HG03039 (cell line): ENCODE results near the gene CHD1L.
"Not testable (repeated sequence)": the region's sequence is repeated elsewhere in the genome, so short reads cannot be mapped to it uniquely, and the experiment has no call there.

ENCODE experiments used
- ATAC-seq: cut with Tn5 transposase; IDR thresholded peaks from one replicate; pipeline ENCODE4 v1.9.1; 2021; ENCODE audit warnings: mild to moderate bottlenecking, moderate library complexity; ENCODE audit not compliant: unreplicated experiment

Gene CHD1L

DNA sequence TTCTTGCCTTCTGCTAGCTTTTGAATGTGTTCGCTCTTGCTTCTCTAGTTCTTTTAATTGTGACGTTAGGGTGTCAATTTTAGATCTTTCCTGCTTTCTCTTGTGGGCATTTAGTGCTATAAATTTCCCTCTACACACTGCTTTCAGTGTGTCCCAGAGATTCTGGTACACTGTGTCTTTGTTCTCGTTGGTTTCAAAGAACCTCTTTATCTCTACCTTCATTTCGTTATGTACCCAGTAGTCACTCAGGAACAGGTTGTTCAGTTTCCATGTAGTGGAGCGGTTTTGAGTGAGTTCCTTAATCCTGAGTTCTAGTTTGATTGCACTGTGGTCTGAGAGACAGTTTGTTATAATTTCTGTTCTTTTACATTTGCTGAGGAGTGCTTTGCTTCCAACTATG, 11.5 kb upstream of the CHD1L start:
- ATAC-seq, result not testable (repeated sequence)

DNA sequence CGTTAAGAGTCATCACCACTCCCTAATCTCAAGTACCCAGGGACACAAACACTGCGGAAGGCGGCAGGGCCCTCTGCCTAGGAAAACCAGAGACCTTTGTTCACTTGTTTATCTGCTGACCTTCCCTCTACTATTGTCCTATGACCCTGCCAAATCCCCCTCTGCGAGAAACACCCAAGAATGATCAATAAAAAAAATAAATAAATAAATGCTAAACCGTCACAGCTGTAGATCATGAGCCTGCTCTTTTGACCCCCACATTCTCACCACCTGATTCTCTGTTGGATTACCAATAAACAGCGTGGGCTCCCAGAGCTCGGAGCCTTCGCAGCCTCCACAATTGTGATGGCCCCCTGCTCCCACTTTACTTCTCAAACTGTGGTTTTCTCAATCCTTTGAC, 8.6 kb upstream of the CHD1L start:
- ATAC-seq, result not testable (repeated sequence)

DNA sequence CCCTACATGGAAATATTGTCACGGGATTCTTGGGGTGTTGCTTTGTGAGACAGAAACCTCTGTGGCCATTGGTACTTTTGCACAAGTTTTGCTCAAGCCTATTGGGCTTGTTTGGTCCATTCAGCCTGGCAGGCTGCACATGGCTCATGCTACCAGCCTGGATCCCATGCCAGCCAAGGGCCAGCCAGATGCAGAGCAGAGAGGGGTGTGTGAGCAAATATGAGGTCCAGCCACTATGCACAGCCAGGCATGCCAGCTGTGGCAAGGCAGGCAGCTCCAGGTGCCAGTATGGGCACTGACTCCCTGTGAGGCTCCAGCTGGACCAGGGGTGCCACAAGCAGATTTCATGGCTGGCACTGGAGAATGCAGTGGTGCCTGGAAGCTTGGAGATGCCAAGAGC, 6.7 kb upstream of the CHD1L start:
- ATAC-seq, result no peak

DNA sequence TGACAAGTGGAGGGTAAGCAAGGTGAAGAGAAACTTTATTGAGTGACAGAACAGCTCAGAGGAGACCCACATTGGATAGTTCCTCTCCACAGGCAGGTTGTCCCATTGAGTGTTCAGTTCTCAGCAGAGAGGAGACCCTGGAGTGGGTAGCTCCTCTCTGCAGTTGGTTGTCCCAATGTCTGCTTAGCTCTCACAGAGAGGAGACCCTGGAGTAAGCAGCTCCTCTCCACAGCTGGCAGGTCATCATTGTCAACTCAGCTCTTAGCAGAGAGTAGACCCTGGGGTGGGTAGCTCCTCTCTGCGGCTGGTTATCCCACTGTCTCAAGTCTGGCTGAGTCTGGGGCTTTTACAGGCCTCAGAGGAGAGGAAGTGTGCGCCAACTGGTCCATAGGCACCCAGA, 6.0 kb upstream of the CHD1L start:
- ATAC-seq, result no peak

DNA sequence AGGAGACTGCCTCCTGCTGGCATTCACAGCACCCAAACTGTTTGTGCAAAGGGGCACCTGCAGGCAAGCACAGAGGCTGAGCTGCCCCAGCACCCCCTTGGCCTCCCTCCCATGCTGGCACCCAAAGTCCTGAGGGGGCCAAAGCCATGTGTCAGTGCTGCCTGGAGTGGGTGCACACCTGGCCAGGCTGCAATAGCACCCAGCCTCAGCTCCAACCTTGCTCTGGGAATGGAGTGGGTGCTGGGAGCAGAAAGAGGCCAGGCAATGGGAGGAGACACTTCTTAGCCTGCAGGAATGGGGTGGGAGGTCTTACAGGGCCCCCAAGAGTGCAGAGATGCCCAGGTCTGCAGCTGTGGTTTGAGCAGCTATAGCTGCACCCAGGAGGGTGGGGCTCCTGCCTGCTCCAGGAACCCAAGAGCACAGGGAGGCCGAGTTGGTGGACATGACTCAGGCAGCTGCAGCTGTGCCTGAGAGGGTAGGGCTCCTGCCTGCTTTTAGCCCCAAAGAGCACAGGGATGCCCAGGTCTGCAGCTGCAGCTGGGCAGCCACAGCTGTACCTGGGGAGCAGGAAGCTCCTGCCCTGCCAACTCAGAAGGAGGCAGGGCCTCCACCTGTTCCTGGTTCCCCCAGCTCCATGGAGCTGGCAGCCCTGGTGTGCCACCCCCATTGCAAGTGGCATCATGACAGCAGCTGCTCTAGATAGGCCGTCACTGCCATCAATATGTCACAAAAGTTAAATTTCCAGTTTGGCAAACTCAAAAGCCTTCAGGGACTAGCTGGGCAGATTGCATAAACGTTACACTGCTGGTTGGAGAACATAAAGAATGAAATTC, 5.3 kb upstream of the CHD1L start:
- no peak for ATAC-seq

DNA sequence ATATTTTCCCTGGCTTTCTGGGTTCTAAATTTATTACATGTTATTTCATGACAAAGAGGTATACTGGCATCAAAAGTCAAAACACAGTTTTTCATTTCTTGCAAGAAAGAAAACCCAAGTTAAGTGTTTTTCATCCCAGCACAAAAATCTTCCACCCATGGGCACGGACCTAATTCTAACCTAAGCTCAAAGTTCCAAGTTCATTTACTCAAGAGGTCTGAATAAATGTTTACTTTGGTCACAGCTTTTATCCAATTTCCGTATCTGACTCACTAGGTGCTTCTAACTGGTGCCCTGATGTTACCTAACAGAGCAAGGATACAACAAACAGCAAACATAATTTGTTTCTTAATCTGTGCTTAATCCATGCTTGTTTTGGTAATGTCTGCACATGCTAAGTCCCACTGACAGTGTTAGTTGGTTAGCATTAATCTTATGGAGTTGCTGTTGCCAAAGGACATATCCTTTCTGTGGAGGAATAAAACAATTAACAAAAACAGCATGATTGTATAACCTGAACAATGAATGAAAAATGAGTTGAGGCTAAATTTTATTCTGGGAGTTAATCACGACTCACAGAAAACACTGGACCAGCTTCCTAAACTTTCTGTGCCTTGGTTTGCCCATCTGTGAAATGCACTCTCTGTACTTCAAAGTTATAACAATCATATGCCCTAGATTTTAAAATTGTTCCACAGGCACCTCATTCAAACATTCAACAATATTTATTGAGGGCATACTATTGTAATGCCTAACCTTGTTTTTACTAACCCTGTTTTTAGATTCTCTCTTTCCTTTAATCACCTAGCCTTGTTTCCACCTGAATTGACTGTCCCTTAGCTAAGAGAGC, 4.2 kb upstream of the CHD1L start:
- ATAC-seq, result no peak

DNA sequence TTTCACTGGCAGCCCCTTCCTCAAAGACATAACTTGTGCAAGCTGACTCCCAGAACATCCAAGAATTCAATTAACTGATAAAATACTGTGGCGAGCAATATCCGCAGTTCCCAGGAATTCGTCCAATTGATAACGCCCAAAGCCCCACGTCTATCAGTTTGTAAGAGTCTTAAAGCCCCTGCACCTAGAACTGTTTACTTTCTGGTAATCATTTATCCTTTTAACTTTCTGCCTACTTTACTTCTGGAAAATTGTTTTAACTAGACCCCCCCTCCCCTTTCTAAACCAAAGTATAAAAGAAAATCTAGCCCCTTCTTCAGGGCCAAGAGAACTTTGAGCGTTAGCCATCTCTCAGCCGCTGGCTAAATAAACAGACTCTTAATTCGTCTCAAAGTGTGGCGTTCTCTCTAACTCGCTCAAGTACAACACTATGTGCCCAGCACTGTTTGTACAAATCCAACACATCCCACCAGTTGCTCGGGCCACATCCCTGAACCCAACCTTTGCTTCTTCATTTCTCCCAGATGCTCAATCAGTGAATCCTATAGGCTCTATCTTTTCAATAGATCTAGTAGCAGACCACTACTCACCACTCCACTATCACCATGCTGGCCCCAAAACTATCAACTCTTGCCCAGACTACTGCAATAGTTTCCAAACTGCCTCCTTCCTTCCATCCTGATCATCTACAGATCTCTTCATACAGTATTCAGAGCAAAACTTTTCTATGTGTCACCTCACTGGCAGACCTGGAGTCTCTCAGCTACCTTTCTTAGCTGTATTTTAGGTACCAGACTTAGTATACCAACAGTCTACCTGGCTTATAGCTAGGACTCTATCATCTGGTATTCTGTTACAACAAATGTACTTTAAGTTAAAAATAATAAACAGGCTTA, 3.3 kb upstream of the CHD1L start:
- no peak for ATAC-seq

DNA sequence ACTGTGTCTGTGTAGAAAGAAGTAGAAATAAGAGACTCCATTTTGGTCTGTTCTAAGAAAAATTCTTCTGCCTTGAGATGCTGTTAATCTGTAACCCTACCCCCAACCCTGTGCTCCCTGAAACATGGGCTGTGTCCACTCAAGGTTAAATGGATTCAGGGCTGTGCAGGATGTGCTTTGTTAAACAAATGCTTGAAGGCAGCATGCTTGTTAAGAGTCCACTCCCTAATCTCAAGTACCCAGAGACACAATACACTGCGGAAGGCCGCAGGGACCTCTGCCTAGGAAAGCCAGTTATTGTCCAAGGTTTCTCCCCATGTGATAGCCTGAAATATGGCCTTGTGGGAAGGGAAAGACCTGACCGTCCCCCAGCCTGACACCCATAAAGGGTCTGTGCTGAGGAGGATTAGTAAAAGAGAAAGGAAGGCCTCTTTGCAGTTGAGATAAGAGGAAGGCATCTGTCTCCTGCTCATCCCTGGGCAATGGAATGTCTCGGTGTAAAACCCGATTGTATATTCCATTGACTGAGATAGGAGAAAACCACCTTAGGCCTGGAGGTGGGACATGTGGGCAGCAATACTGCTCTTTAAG, 2.3 kb upstream of the CHD1L start:
- not testable (repeated sequence) for ATAC-seq

DNA sequence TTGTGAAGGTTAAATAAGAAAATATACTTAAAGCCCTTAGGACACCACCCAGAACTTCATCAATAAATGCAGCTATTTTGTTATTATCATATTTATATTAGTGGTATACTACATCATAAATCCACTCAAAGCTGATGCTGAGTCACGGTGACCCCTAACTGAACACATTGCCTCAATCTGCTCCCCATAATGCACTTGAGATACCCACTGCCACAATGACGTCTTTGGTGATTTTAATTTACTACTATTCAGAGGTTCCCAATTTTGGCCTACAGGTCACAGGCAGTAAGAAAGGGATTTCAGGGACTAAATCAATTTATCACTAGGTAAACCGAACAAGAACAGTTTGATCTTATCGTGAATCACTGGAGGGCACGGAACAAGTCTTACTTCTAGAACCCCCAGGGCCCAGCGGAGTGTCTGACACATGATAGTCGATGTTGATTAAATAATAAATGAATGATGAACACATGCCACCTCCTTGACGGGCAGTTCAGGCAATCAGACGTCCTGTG, 493 bp upstream of the CHD1L start:
- no peak for ATAC-seq

DNA sequence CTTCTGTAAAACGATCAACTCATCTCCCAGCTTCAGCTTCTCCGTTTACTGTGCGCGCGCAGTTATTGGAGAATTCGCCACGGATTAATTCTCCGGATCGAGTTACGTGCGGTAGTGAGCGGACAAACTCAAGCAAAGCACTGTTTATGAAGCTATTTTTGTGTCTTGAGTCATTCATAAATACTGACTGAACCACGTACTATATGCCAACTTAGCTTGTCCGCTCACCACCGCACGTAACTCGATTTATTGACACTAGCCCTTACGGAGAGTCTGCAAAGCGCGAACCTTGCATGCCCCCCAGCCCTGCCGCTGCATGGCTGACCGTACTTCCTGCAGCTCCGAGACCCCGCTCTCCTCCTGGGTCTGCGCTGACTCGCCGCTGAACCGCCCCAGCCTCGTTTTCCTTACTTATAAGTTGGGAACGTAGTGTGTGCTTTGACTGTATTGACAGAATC, 773 bp downstream of the CHD1L start:
- ATAC-seq, result no peak

DNA sequence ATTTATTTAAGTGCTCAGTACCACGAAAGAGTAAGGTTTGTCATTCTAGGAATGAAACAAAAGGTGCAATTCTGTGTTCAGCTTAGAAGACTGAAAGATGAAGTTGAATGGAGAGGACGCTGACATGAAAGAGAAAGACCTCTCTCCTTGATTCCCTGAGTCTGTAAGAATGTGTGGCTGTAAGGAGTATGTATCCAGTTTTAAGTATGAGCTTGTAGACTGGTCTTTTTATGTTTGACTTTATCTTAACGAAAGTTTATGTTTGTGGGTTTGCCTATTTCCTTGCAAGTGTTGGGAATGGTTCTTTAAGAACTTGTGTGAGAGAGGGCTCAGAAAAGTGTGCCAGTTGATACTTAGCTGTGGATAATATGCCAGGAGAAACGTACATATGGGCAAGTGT, 1.4 kb downstream of the CHD1L start:
- no peak for ATAC-seq

DNA sequence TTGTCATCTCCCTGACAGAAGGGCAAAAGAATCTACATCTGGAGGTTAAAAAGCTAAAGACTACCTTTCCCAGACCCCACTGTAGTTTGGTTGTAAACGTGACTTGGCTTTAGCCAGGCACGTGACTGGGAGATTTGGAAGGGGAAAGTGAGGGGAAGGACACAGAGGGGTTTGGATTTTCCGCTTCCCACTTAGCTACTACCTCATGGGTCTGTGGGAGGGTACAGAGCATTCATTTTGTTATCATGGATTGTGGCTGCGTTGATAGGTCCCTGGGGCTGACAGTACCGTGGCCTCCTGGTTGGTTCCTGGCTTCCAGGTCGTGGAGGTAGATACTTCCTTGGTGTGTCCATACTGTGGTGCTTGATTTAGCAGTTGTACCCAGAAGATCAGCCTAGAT, 2.6 kb downstream of the CHD1L start:
- no peak for ATAC-seq

DNA sequence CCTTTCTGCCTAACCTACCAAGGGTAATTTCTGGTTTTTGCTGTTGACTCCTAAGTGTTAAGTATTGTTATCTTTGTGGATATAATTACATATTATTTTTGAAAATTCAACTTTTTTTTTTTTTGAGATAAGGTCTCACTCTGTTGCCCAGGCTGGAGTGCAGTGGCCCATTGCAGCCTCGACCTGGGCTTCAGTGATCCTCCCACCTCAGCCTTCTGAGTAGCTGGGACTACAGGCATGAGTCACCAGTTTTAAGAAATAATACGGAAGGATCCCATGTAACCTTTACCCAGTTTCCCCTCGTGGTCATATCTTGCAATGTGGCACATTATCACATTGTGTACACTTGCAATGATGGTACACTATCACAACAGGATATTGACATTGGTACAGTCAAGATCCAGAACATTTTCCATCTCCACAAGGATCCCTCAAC, 3.1 kb downstream of the CHD1L start:
- no peak for ATAC-seq

DNA sequence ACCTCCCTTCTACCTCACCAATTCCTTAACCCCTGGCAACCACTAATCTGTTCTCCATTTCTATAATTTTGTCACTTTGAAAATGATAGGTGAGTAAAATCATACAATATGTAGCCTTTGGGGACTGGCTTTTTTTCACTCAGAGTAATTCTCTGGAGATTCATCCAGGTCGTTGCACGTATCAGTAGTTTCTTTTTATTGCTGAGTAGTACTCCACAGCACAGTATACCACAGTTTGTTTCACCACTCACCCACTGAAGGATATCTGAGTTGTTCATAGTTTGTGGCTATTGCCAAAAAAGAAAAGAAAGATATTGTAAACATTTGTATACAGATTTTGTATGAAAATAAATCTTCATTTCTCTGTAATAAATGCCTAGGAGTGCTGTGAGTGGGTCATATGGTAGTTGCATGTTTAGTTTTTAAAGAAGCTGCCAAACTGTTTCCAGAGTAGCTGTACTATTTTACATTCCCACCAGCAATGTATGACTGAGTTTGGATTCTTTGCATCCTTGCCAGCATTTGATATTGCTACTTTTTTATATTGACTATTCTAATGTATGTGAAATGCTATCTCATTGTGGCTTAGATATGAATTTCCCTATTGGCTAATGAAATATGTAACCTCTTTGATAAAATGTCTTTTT, 3.7 kb downstream of the CHD1L start:
- no peak for ATAC-seq

DNA sequence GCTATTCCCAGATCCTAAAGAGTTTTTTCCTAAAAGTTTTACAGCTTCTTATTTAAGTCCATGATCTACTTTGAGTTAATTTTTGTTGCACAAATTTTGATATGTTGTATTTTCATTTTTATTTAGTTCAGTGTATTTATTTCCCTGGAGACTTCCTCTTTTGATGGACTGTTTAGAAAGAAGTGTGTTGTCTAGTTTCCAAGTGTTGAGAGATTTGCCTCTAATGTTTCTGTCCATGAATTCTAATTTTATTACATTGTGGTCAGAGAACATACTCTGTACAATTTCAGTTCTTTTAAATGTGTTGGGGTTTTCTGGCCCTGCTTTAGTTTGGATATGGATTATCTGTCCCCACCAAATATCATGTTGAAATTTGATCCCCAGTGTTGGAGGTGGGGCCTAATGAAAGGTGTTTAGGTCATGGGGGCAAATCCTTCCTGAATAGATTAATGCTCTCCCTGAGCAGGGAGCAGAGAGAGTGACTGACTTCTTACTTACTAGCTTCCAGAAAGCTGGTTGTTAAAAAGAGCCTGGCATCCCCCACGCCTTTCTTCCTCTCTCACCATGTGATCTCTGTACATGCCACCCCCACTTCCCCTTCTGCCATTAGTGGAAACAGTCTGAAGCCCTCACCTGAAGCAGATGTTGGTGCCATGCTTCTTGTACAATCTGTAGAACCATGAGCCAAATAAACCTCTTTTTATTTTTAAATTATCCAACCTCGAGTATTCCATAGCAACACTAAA, 4.6 kb downstream of the CHD1L start:
- no peak for ATAC-seq

DNA sequence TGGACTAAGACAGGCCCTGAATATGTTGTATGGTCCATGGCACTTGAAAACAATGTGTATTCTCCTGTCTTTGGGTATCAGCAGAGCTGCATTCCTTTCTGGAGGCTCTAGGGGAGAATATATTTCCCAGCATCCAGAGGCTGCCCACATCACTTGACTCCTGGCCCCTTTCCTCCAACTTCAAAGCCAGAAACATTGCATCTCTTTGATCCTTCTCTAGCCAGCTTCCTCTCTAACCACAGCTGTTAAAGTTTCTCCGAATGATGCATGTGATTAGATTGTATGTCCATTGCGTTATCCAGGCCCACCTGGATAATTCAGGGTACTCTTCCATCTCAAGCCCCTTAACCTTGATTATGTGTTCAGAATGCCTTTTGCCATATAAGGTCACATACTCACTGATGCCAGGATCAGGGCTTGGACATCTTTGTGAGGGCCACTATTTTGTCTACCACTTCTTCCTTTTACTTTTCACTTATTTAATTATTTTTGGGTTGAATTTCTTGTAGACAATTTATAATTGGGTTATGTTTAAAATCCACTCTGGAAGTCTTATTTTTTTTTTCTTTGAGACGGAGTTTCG, 5.3 kb downstream of the CHD1L start:
- ATAC-seq, result no peak

DNA sequence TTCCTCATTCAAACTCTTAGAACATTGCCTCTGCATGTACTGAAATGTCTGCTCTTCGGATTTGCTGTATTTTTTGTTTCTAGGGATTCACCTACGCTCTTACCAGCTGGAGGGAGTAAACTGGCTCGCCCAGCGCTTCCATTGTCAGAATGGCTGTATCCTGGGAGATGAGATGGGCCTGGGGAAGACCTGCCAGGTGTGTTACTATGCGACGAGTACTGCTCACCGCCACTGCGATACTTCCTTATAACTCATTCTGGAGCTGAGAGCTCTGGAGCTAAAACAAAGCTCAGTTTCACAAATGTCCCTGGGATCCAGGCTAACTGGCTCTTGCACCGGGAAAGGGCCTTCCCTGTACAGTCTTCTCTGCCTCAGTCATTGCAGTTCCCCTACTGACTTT, 10.1 kb downstream of the CHD1L start:
- ATAC-seq, result no peak

DNA sequence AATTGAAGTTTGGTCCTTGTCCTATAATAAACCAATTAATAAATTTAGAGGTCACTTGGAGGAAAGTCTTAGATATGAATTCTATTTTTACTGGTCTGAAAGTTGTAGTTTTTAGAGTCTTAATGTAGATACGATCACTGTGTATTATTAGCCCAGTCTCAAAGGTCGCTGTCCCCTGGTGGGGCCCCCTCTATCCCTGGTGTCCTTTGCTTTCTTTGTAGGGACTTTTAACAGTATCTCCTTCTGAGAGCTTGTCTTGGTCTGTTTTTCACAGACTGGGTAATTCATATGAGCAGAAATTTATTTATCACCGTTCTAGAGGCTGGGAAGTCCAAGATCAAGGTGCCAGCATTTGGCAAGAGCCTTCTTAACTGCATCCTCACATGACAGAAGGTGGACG, 18.5 kb downstream of the CHD1L start:
- ATAC-seq, result no peak
